ENCODE measurements around the gene SLC25A5. TPM values are rescaled to one million over a fixed set of nuclear protein-coding genes. Genes with fewer than 3 reads are reported as not detected.
"Not testable (repeated sequence)": the region's sequence is repeated elsewhere in the genome, so short reads cannot be mapped to it uniquely, and the experiment has no call there.

SLC25A5 gene
- total RNA-seq: 100 to 1,000 TPM; 627 to 652 TPM

- CTCF ChIA-PET: interaction anchor here (0.6 to 3.4 kb wide), 4 partner anchors 14 to 850 kb away, joined by 3 to 18 read pairs (median 4); partner anchors contain the start of gene SLC25A43
Measured at GRCh38 chrX:119467842-119468550, at the start of gene SLC25A5. Gene SLC25A5 (plus strand): TSS chrX:119468444. CDS start chrX:119468516, 72 bp downstream.

GRCh38 chrX:119419146-119419545 lies 49.1 kb upstream of the SLC25A5 start:
- Mint-ChIP-seq H3K36me3 (no peaks in the 10 kb centered on the region), H3K27ac (no peak overlapping the region), H3K4me1 (ENCODE audit: low read depth) (no peaks in the 10 kb centered on the region), H3K4me3 (no peak overlapping the region), H3K9me3 (no peaks in the 10 kb centered on the region), H3K27me3 (no peaks in the 10 kb centered on the region)
- intact Hi-C loops (cut with micrococcal nuclease): no loop called here
- no peak for DNase-seq
- ChIA-PET POLR2A (no interaction called here), CTCF (no interaction called here)

More at GRCh38 chrX:119467842-119468550, at the start of gene SLC25A5:
- no peaks in the 10 kb centered on the region for H3K9me3 Mint-ChIP-seq
- H3K36me3 Mint-ChIP-seq: peaks cover 19% of the 10 kb centered on the region
- H3K4me3 Mint-ChIP-seq: peak within 1 kb of the TSS; percentile 85
- H3K27me3 Mint-ChIP-seq: no peaks in the 10 kb centered on the region
- peaks cover 21% of the 10 kb centered on the region for H3K4me1 Mint-ChIP-seq (ENCODE audit: low read depth)
- POLR2A ChIA-PET: interaction anchor here (0.6 to 2.0 kb wide), 7 partner anchors 10 to 385 kb away, joined by 3 to 6 read pairs (median 3); no protein-coding TSS in a partner anchor
- intact Hi-C loops (cut with micrococcal nuclease): loop anchor here (2.0 to 5.0 kb wide), 6 partner anchors 15 to 1121 kb away; partner anchors contain the start of genes NKAP, PGRMC1, SEPTIN6 and UBE2A
- peak; percentile 87 for DNase-seq
- H3K27ac Mint-ChIP-seq: peak within 1 kb of the TSS; percentile 90

GRCh38 chrX:119419898-119420297 lies 48.3 kb upstream of the SLC25A5 start:
- POLR2A ChIA-PET: no interaction called here
- intact Hi-C loops (cut with micrococcal nuclease): no loop called here
- no peak overlapping the region for H3K27ac Mint-ChIP-seq

GRCh38 chrX:119421016-119421705 lies 47.1 kb upstream of the SLC25A5 start:
- H3K36me3 Mint-ChIP-seq: no peaks in the 10 kb centered on the region
- ChIA-PET POLR2A (no interaction called here), CTCF (no interaction called here)

More at GRCh38 chrX:119419898-119420297, 48.3 kb upstream of the SLC25A5 start:
- Mint-ChIP-seq H3K27me3 (no peaks in the 10 kb centered on the region), H3K4me1 (ENCODE audit: low read depth) (no peaks in the 10 kb centered on the region), H3K36me3 (no peaks in the 10 kb centered on the region), H3K9me3 (no peaks in the 10 kb centered on the region), H3K4me3 (no peak overlapping the region)
- CTCF ChIA-PET: no interaction called here
- DNase-seq: no peak

GRCh38 chrX:119423631-119424030 lies 44.6 kb upstream of the SLC25A5 start:
- H3K9me3 Mint-ChIP-seq: no peaks in the 10 kb centered on the region
- H3K27ac Mint-ChIP-seq: no peak overlapping the region
- intact Hi-C loops (cut with micrococcal nuclease): no loop called here
- POLR2A ChIA-PET: no interaction called here
- H3K4me3 Mint-ChIP-seq: no peak overlapping the region
- H3K4me1 Mint-ChIP-seq (ENCODE audit: low read depth): no peaks in the 10 kb centered on the region
- no peaks in the 10 kb centered on the region for H3K27me3 Mint-ChIP-seq
- CTCF ChIA-PET: no interaction called here
- no peaks in the 10 kb centered on the region for H3K36me3 Mint-ChIP-seq
- DNase-seq: no peak

More at GRCh38 chrX:119421016-119421705, 47.1 kb upstream of the SLC25A5 start:
- Mint-ChIP-seq H3K4me3 (no peak overlapping the region), H3K4me1 (ENCODE audit: low read depth) (no peaks in the 10 kb centered on the region), H3K27me3 (no peaks in the 10 kb centered on the region), H3K27ac (no peak overlapping the region), H3K9me3 (no peaks in the 10 kb centered on the region)
- intact Hi-C loops (cut with micrococcal nuclease): no loop called here
- no peak for DNase-seq

- no peaks in the 10 kb centered on the region for H3K9me3 Mint-ChIP-seq
- intact Hi-C loops (cut with micrococcal nuclease): no loop called here
- no peaks in the 10 kb centered on the region for H3K27me3 Mint-ChIP-seq
- H3K4me3 Mint-ChIP-seq: no peak overlapping the region
- no peaks in the 10 kb centered on the region for H3K36me3 Mint-ChIP-seq
- no peaks in the 10 kb centered on the region for H3K4me1 Mint-ChIP-seq (ENCODE audit: low read depth)
- CTCF ChIA-PET: no interaction called here
- POLR2A ChIA-PET: no interaction called here
- DNase-seq: no peak
- no peak overlapping the region for H3K27ac Mint-ChIP-seq
Measured at GRCh38 chrX:119424999-119425398, 43.2 kb upstream of the SLC25A5 start.

- DNase-seq: no peak
Measured at GRCh38 chrX:119427024-119427794, 41.0 kb upstream of the SLC25A5 start.

GRCh38 chrX:119427795-119428185 lies 40.5 kb upstream of the SLC25A5 start:
- H3K27ac Mint-ChIP-seq: no peak overlapping the region
- H3K4me3 Mint-ChIP-seq: no peak overlapping the region
- H3K36me3 Mint-ChIP-seq: no peaks in the 10 kb centered on the region
- H3K27me3 Mint-ChIP-seq: no peaks in the 10 kb centered on the region
- no peaks in the 10 kb centered on the region for H3K9me3 Mint-ChIP-seq
- H3K4me1 Mint-ChIP-seq (ENCODE audit: low read depth): no peaks in the 10 kb centered on the region
- intact Hi-C loops (cut with micrococcal nuclease): no loop called here
- no peak for DNase-seq
- POLR2A ChIA-PET: no interaction called here
- CTCF ChIA-PET: no interaction called here

More at GRCh38 chrX:119427024-119427794, 41.0 kb upstream of the SLC25A5 start:
- intact Hi-C loops (cut with micrococcal nuclease): no loop called here
- Mint-ChIP-seq H3K27me3 (no peaks in the 10 kb centered on the region), H3K4me3 (no peak overlapping the region), H3K36me3 (no peaks in the 10 kb centered on the region), H3K27ac (no peak overlapping the region), H3K9me3 (no peaks in the 10 kb centered on the region), H3K4me1 (ENCODE audit: low read depth) (no peaks in the 10 kb centered on the region)
- ChIA-PET POLR2A (no interaction called here), CTCF (no interaction called here)

GRCh38 chrX:119429471-119429870 lies 38.8 kb upstream of the SLC25A5 start:
- H3K27ac Mint-ChIP-seq: no peak overlapping the region
- ChIA-PET CTCF (no interaction called here), POLR2A (no interaction called here)
- no peak for DNase-seq
- no peaks in the 10 kb centered on the region for H3K4me1 Mint-ChIP-seq (ENCODE audit: low read depth)
- H3K27me3 Mint-ChIP-seq: no peaks in the 10 kb centered on the region
- no peaks in the 10 kb centered on the region for H3K9me3 Mint-ChIP-seq
- H3K4me3 Mint-ChIP-seq: no peak overlapping the region
- no peaks in the 10 kb centered on the region for H3K36me3 Mint-ChIP-seq
- intact Hi-C loops (cut with micrococcal nuclease): no loop called here

GRCh38 chrX:119441295-119441694 lies 26.9 kb upstream of the SLC25A5 start:
- H3K4me3 Mint-ChIP-seq; POLR2A ChIA-PET; H3K4me1 Mint-ChIP-seq (ENCODE audit: low read depth); DNase-seq; CTCF ChIA-PET; intact Hi-C loops (cut with micrococcal nuclease); H3K9me3 Mint-ChIP-seq; H3K27me3 Mint-ChIP-seq; H3K27ac Mint-ChIP-seq; H3K36me3 Mint-ChIP-seq: not testable (repeated sequence)

GRCh38 chrX:119442286-119442685 lies 26.0 kb upstream of the SLC25A5 start:
- ChIA-PET CTCF (no interaction called here), POLR2A (no interaction called here)
- no peaks in the 10 kb centered on the region for H3K9me3 Mint-ChIP-seq

GRCh38 chrX:119453202-119453601 lies 15.0 kb upstream of the SLC25A5 start:
- ChIA-PET POLR2A (no interaction called here), CTCF (no interaction called here)
- DNase-seq: no peak
- no peak overlapping the region for H3K27ac Mint-ChIP-seq
- no peaks in the 10 kb centered on the region for H3K9me3 Mint-ChIP-seq
- no peaks in the 10 kb centered on the region for H3K4me1 Mint-ChIP-seq (ENCODE audit: low read depth)
- H3K36me3 Mint-ChIP-seq: peaks cover 2% of the 10 kb centered on the region
- H3K27me3 Mint-ChIP-seq: no peaks in the 10 kb centered on the region
- intact Hi-C loops (cut with micrococcal nuclease): no loop called here
- H3K4me3 Mint-ChIP-seq: no peak overlapping the region

More at GRCh38 chrX:119442286-119442685, 26.0 kb upstream of the SLC25A5 start:
- H3K4me3 Mint-ChIP-seq: no peak overlapping the region
- no peak overlapping the region for H3K27ac Mint-ChIP-seq
- DNase-seq: no peak
- no peaks in the 10 kb centered on the region for H3K36me3 Mint-ChIP-seq
- H3K27me3 Mint-ChIP-seq: no peaks in the 10 kb centered on the region
- no peaks in the 10 kb centered on the region for H3K4me1 Mint-ChIP-seq (ENCODE audit: low read depth)
- intact Hi-C loops (cut with micrococcal nuclease): no loop called here

Measured in activated CD4-positive, alpha-beta memory T cell treated with anti-CD3 and anti-CD28 coated beads for 36 hours (primary cell).